ENCODE results near the gene KDM4B. TPM values are rescaled to one million over a fixed set of nuclear protein-coding genes. Genes with fewer than 3 reads are reported as not detected.

Gene KDM4B
- total RNA-seq, 1 experiment from 2014 or later: 43.7 TPM

DNA sequence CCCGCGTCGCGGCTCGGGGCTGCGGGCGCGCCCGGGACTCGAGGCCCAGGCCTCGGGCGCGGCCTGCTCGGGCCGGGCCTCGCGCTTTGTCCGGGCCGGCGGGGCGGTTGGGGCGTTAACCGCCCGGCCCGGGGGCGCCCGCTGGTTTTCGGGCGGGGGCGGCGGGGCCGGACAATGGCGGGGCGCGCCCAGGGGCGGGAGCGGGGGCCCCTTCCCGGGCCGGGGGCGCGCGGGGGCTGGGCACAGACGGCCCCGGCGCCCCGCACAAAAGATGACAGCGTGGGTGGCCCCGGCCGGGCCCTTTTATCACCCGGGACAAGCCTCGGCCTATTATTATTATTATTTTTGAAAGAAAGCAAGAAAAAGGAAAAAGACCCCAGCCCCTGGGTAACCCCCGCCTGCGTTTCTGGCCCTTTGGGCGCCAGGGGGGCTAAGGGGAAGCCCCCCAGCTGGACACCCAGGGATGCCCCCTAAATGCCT lies 419 bp downstream of the KDM4B start:
- Histone ChIP-seq H3K14ac (ENCODE audit: insufficient read depth, low read length) (no peak overlapping the region), H3K27ac (ENCODE audit: insufficient read length, low read depth, low read length) (no peak overlapping the region), H3T11ph (ENCODE audit: low read length) (no peak overlapping the region), H3K56ac (ENCODE audit: insufficient read length, low read depth, low read length) (no peak overlapping the region), H2BK12ac (ENCODE audit: insufficient read length, low read depth, low read length) (no peak overlapping the region), H3K4me1 (ENCODE audit: insufficient read depth, low read length) (no peaks in the 10 kb centered on the region), H3K27me3 (ENCODE audit: insufficient read depth, low read length) (no peaks in the 10 kb centered on the region), H3K9ac (ENCODE audit: extremely low read depth, insufficient read length, low read length) (no peak overlapping the region), H4K91ac (ENCODE audit: insufficient read length, low read depth, low read length) (no peak overlapping the region), H4K5ac (ENCODE audit: insufficient read length, low read depth, low read length) (no peak overlapping the region), H2AK5ac (ENCODE audit: insufficient read length, low read length) (no peak overlapping the region), H3K9me3 (ENCODE audit: control insufficient read depth, low read depth, low read length) (no peaks in the 10 kb centered on the region), H3K18ac (ENCODE audit: insufficient read length, low read depth, low read length) (no peak overlapping the region), H3K79me2 (ENCODE audit: insufficient read depth, low read length) (peaks cover 7% of the 10 kb centered on the region; the same call in 1 of the 2 replicates), H2BK20ac (ENCODE audit: low read depth, low read length, poor library complexity, severe bottlenecking) (no peak overlapping the region), H4K8ac (replicated peaks; ENCODE audit: insufficient read length, low read depth, low read length) (no peak overlapping the region), H2BK120ac (ENCODE audit: low read depth, low read length, poor library complexity, severe bottlenecking) (no peak overlapping the region), H3K4me2 (ENCODE audit: insufficient read depth, insufficient read length, low read length) (peak overlapping the region; percentile 72), H2AFZ (ENCODE audit: low read length) (no peak overlapping the region), H2BK5ac (ENCODE audit: insufficient read length, low read length) (no peak overlapping the region), H4K20me1 (ENCODE audit: control insufficient read depth, insufficient read depth, insufficient read length) (peaks cover 2% of the 10 kb centered on the region), H2BK15ac (ENCODE audit: low read depth, low read length) (no peak overlapping the region), H3K79me1 (ENCODE audit: insufficient read depth, low read depth, low read length, poor library complexity, severe bottlenecking) (no peaks in the 10 kb centered on the region), H3K4ac (ENCODE audit: low read depth, low read length) (no peak overlapping the region), H3K23ac (ENCODE audit: insufficient read length, low read depth, low read length) (no peak overlapping the region), H3K23me2 (ENCODE audit: insufficient read length, low read depth, low read length, poor library complexity, severe bottlenecking) (peaks cover 12% of the 10 kb centered on the region)
- TF ChIP-seq, protein P1, sequence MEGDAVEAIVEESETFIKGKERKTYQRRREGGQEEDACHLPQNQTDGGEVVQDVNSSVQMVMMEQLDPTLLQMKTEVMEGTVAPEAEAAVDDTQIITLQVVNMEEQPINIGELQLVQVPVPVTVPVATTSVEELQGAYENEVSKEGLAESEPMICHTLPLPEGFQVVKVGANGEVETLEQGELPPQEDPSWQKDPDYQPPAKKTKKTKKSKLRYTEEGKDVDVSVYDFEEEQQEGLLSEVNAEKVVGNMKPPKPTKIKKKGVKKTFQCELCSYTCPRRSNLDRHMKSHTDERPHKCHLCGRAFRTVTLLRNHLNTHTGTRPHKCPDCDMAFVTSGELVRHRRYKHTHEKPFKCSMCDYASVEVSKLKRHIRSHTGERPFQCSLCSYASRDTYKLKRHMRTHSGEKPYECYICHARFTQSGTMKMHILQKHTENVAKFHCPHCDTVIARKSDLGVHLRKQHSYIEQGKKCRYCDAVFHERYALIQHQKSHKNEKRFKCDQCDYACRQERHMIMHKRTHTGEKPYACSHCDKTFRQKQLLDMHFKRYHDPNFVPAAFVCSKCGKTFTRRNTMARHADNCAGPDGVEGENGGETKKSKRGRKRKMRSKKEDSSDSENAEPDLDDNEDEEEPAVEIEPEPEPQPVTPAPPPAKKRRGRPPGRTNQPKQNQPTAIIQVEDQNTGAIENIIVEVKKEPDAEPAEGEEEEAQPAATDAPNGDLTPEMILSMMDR (conservative IDR thresholded peaks at IDR 0.05): no peak
- H3K4me3 Mint-ChIP-seq: peak overlapping the region; percentile 88 to 97
- no peak for DNase-seq
- H3K27ac Mint-ChIP-seq: no peak overlapping the region; a peak in 1 of 7 replicates
- WGBS (ENCODE audit: extremely low coverage, insufficient read length, low lambda C conversion rate): no CpG with 5 or more reads among the region's 54 CpGs
- H3K27me3 Mint-ChIP-seq (ENCODE audit: low read depth): peaks cover 5% of the 10 kb centered on the region
- H3K36me3 Mint-ChIP-seq (ENCODE audit: insufficient read depth in 1 of 3, low read depth in 3 of 3): peaks cover 0 to 18% (median 0%) of the 10 kb centered on the region in 3 experiments; a peak in 4 of 7 replicates
- H3K4me1 Mint-ChIP-seq: peaks cover 35 to 43% of the 10 kb centered on the region in 2 experiments
- H3K9me3 Mint-ChIP-seq: no peaks in the 10 kb centered on the region; a peak in 1 of 5 replicates
